SU-DHL-6 (cell line): ENCODE data around the gene HACE1.

Experiments
- EZH2phosphoT487 ChIP-seq: fragments of 200-600 bp; sonication (generic), shearing (Covaris generic); conservative IDR thresholded peaks from 2 replicates; pipeline ENCODE4 v1.6.1; 2018; ENCODE audit warnings: mild to moderate bottlenecking, antibody characterized with exemption, low read length, moderate library complexity, mixed read lengths
- TF ChIP-seq, protein P1 (sequence below): fragments of 200-600 bp; sonication (generic); IDR thresholded peaks from one replicate; pipeline ENCODE4 v1.5.1; 2017; ENCODE audit warnings: antibody characterized with exemption, mild to moderate bottlenecking, low read length, moderate library complexity; ENCODE audit not compliant: insufficient read depth, poor library complexity, severe bottlenecking

DNA sequence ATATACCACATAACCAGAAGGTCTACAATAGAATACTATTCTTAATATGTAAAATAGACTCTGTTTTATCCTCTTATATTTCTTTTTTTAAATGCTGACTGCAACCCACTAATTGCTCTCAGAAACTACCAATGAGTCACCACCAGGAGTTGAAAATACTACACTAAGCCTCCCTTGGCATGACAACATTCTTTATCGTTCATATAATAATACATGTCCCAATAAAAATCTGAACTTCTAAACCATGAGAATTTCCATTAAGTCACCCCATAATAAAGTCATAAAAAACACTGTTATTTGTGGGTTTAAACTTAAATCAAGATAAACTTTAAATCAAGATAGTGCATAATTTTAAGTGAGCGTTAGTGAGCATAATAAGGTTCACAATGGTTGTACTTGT, 4.2 kb downstream of the HACE1 start:
- TF ChIP-seq, protein P1, sequence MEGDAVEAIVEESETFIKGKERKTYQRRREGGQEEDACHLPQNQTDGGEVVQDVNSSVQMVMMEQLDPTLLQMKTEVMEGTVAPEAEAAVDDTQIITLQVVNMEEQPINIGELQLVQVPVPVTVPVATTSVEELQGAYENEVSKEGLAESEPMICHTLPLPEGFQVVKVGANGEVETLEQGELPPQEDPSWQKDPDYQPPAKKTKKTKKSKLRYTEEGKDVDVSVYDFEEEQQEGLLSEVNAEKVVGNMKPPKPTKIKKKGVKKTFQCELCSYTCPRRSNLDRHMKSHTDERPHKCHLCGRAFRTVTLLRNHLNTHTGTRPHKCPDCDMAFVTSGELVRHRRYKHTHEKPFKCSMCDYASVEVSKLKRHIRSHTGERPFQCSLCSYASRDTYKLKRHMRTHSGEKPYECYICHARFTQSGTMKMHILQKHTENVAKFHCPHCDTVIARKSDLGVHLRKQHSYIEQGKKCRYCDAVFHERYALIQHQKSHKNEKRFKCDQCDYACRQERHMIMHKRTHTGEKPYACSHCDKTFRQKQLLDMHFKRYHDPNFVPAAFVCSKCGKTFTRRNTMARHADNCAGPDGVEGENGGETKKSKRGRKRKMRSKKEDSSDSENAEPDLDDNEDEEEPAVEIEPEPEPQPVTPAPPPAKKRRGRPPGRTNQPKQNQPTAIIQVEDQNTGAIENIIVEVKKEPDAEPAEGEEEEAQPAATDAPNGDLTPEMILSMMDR, result no peak
- TF ChIP-seq EZH2phosphoT487, result no peak
